H9 (cell line): ENCODE data around the gene VARS1. TPM values are rescaled to one million over a fixed set of nuclear protein-coding genes. Genes with fewer than 3 reads are reported as not detected.
A peak's percentile ranks its signal among the peaks of the same experiment; 100 is the strongest.

Experiments
- DNase-seq: peaks from one replicate; pipeline ENCODE4 v3.0.0-alpha.2; 2017
- H2AFZ ChIP-seq: one replicate; pipeline ENCODE4 v1.6.1; 2013; ENCODE audit warnings: mild to moderate bottlenecking, low read length, control low read depth, moderate library complexity
- H2AK5ac ChIP-seq: 2 replicates; pipeline ENCODE4 v1.6.1; 2013; ENCODE audit warnings: low read length, control low read depth, mixed read lengths; ENCODE audit not compliant: insufficient read length
- H2BK120ac ChIP-seq: one replicate; pipeline ENCODE4 v1.6.1; 2013; ENCODE audit warnings: low read depth, mild to moderate bottlenecking, low read length, control low read depth, inconsistent platforms; ENCODE audit not compliant: poor library complexity, severe bottlenecking
- H2BK12ac ChIP-seq: 2 replicates; pipeline ENCODE4 v1.6.1; 2013; ENCODE audit warnings: low read length, control low read depth, mixed read lengths, low read depth; ENCODE audit not compliant: insufficient read length
- H2BK15ac ChIP-seq: 2 replicates; pipeline ENCODE4 v1.6.1; 2013; ENCODE audit warnings: low read depth, low read length, control low read depth
- H2BK20ac ChIP-seq: one replicate; pipeline ENCODE4 v1.6.1; 2013; ENCODE audit warnings: low read depth, mild to moderate bottlenecking, low read length, control low read depth, inconsistent platforms; ENCODE audit not compliant: poor library complexity, severe bottlenecking
- H2BK5ac ChIP-seq: 2 replicates; pipeline ENCODE4 v1.6.1; 2013; ENCODE audit warnings: low read length, control low read depth, mixed read lengths; ENCODE audit not compliant: insufficient read length
- H3K14ac ChIP-seq: 2 replicates; pipeline ENCODE4 v1.6.1; 2013; ENCODE audit warnings: low read length, control low read depth; ENCODE audit not compliant: insufficient read depth
- H3K18ac ChIP-seq: 2 replicates; pipeline ENCODE4 v1.6.1; 2013; ENCODE audit warnings: low read depth, mild to moderate bottlenecking, mixed read lengths, low read length, control low read depth; ENCODE audit not compliant: insufficient read length
- H3K23ac ChIP-seq: 2 replicates; pipeline ENCODE4 v1.6.1; 2013; ENCODE audit warnings: low read length, control low read depth, mixed read lengths, low read depth; ENCODE audit not compliant: insufficient read length
- H3K23me2 ChIP-seq: 2 replicates; pipeline ENCODE4 v1.6.1; 2013; ENCODE audit warnings: low read depth, mild to moderate bottlenecking, mixed read lengths, low read length, control low read depth; ENCODE audit not compliant: insufficient read length, poor library complexity, severe bottlenecking
- H3K27ac ChIP-seq: 2 replicates; pipeline ENCODE4 v1.5.1; 2013; ENCODE audit warnings: low read length, control low read depth, mixed read lengths, low read depth; ENCODE audit not compliant: insufficient read length
- H3K27me3 ChIP-seq: 2 replicates; pipeline ENCODE4 v1.6.1; 2013; ENCODE audit warnings: low read length, control low read depth, inconsistent platforms; ENCODE audit not compliant: insufficient read depth
- H3K4ac ChIP-seq: 2 replicates; pipeline ENCODE4 v1.6.1; 2013; ENCODE audit warnings: low read depth, mild to moderate bottlenecking, control low read depth, inconsistent platforms, low read length, moderate library complexity
- H3K4me1 ChIP-seq: 2 replicates; pipeline ENCODE4 v1.6.1; 2013; ENCODE audit warnings: low read length, control low read depth, inconsistent platforms; ENCODE audit not compliant: insufficient read depth
- H3K4me2 ChIP-seq: 2 replicates; pipeline ENCODE4 v1.6.1; 2013; ENCODE audit warnings: low read length, control low read depth, mixed read lengths; ENCODE audit not compliant: insufficient read length, insufficient read depth
- H3K56ac ChIP-seq: 2 replicates; pipeline ENCODE4 v1.6.1; 2013; ENCODE audit warnings: low read depth, mild to moderate bottlenecking, mixed read lengths, low read length, control low read depth; ENCODE audit not compliant: insufficient read length
- H3K79me1 ChIP-seq: 2 replicates; pipeline ENCODE4 v1.6.1; 2013; ENCODE audit warnings: low read depth, mild to moderate bottlenecking, moderate library complexity, low read length, control low read depth, inconsistent platforms; ENCODE audit not compliant: insufficient read depth, poor library complexity, severe bottlenecking
- H3K79me2 ChIP-seq: 2 replicates; pipeline ENCODE4 v1.6.1; 2013; ENCODE audit warnings: low read length, control low read depth, inconsistent platforms; ENCODE audit not compliant: insufficient read depth
- H3K9ac ChIP-seq: 2 replicates; pipeline ENCODE4 v1.6.1; 2013; ENCODE audit warnings: low read length, control low read depth, mixed read lengths; ENCODE audit not compliant: insufficient read length; ENCODE audit errors: extremely low read depth
- H3K9me3 ChIP-seq: one replicate; pipeline ENCODE4 v1.6.1; 2013; ENCODE audit warnings: low read depth, low read length, inconsistent platforms; ENCODE audit not compliant: control insufficient read depth
- H3T11ph ChIP-seq: one replicate; pipeline ENCODE4 v1.6.1; 2013; ENCODE audit warnings: mild to moderate bottlenecking, low read length, control low read depth, inconsistent platforms
- H4K20me1 ChIP-seq: one replicate; pipeline ENCODE4 v1.6.1; 2013; ENCODE audit not compliant: control insufficient read depth, insufficient read length, insufficient read depth
- H4K5ac ChIP-seq: 2 replicates; pipeline ENCODE4 v1.6.1; 2013; ENCODE audit warnings: low read depth, mild to moderate bottlenecking, mixed read lengths, low read length, control low read depth; ENCODE audit not compliant: insufficient read length
- H4K8ac ChIP-seq: replicated peaks from 2 replicates; pipeline ENCODE4 v1.6.1; 2013; ENCODE audit warnings: low read length, control low read depth, mixed read lengths, low read depth; ENCODE audit not compliant: insufficient read length
- H4K91ac ChIP-seq: 2 replicates; pipeline ENCODE4 v1.6.1; 2013; ENCODE audit warnings: low read depth, mild to moderate bottlenecking, moderate library complexity, mixed read lengths, low read length, control low read depth; ENCODE audit not compliant: insufficient read length
- H3K27ac Mint-ChIP-seq, 3 experiments: 2 replicates in 2 of 3; 3 replicates in 1 of 3; pipeline ENCODE4 v1.8.0; 2020 to 2021; ENCODE audit warnings: mixed read lengths in 3 of 3, mild to moderate bottlenecking in 1 of 3, moderate library complexity in 1 of 3
- H3K27me3 Mint-ChIP-seq: 2 replicates; pipeline ENCODE4 v1.8.0; 2021; ENCODE audit warnings: low read depth, mild to moderate bottlenecking, moderate library complexity, mixed read lengths
- H3K36me3 Mint-ChIP-seq, 3 experiments: 2 replicates in 2 of 3; 3 replicates in 1 of 3; pipeline ENCODE4 v1.8.0; 2020 to 2021; ENCODE audit warnings: low read depth in 3 of 3, mixed read lengths in 3 of 3; ENCODE audit not compliant: insufficient read depth in 1 of 3
- H3K4me1 Mint-ChIP-seq, 2 experiments: 2 replicates each; pipeline ENCODE4 v1.8.0; 2020; ENCODE audit warnings: mixed read lengths in 2 of 2
- H3K4me3 Mint-ChIP-seq, 2 experiments: 2 replicates in 1 of 2; 3 replicates in 1 of 2; pipeline ENCODE4 v1.8.0; 2020 to 2021; ENCODE audit warnings: mild to moderate bottlenecking in 2 of 2, mixed read lengths in 2 of 2, moderate library complexity in 1 of 2
- H3K9me3 Mint-ChIP-seq, 2 experiments: 2 replicates in 1 of 2; 3 replicates in 1 of 2; pipeline ENCODE4 v1.8.0; 2020; ENCODE audit warnings: mild to moderate bottlenecking in 2 of 2, mixed read lengths in 2 of 2, moderate library complexity in 1 of 2
- CTCF ChIP-seq: fragments of 200-600 bp; sonication (generic); conservative IDR thresholded peaks from 3 replicates; pipeline ENCODE4 v1.8.0; 2021; ENCODE audit warnings: antibody characterized with exemption, mild to moderate bottlenecking
- WGBS: extraction: QIAGEN DNeasy Blood & Tissue Kit; methylation state at CpG from one replicate; pipeline ENCODE4 v1.1.7; 2013; ENCODE audit warnings: missing lambda C conversion rate, low lambda C conversion rate, mixed read lengths; ENCODE audit not compliant: insufficient read length; ENCODE audit errors: extremely low coverage; 5-methylcytosine and 5-hydroxymethylcytosine counted together
- total RNA-seq: library from RNA; stranded (reverse); gene quantifications from 2 replicates; pipeline ENCODE4 v1.2.1, GENCODE V29; 2021

Gene VARS1
- total RNA-seq, 1 experiment from 2014 or later, result 154 TPM

GRCh38 chr6:31769684-31770371 is 25.7 kb downstream of the VARS1 start:
- no peak overlapping the region for H3K27ac ChIP-seq
- no peak overlapping the region for H3K4ac ChIP-seq
- no peak overlapping the region for H2AK5ac ChIP-seq
- no peaks in the 10 kb centered on the region for H3K4me1 ChIP-seq
- H3K23me2 ChIP-seq, result no peaks in the 10 kb centered on the region
- no peaks in the 10 kb centered on the region for H3K79me1 ChIP-seq
- no peak overlapping the region for H4K91ac ChIP-seq
- H2BK120ac ChIP-seq, result no peak overlapping the region
- DNase-seq, result peak; percentile 85
- H2BK12ac ChIP-seq, result no peak overlapping the region
- Mint-ChIP-seq H3K27me3 (no peaks in the 10 kb centered on the region; the same call in 1 of the 2 replicates), H3K27ac (peak overlapping the region in 1 of 3 experiments; percentile 25; a peak in 1 of 7 replicates), H3K36me3 (no peaks in the 10 kb centered on the region; a peak in 1 of 7 replicates), H3K4me1 (peaks cover 10 to 12% of the 10 kb centered on the region in 2 experiments), H3K9me3 (no peaks in the 10 kb centered on the region; a peak in 1 of 5 replicates), H3K4me3 (no peak overlapping the region; a peak in 1 of 5 replicates)
- H2AFZ ChIP-seq, result no peak overlapping the region
- H4K20me1 ChIP-seq, result no peaks in the 10 kb centered on the region
- H3K27me3 ChIP-seq, result no peaks in the 10 kb centered on the region
- TF ChIP-seq CTCF, result peak; percentile 97
- no peak overlapping the region for H2BK15ac ChIP-seq
- no peak overlapping the region for H3K4me2 ChIP-seq
- H4K8ac ChIP-seq, result no peak overlapping the region
- H3K14ac ChIP-seq, result no peak overlapping the region
- no peak overlapping the region for H3T11ph ChIP-seq
- no peak overlapping the region for H2BK5ac ChIP-seq
- H3K18ac ChIP-seq, result no peak overlapping the region
- no peaks in the 10 kb centered on the region for H3K9me3 ChIP-seq
- no peaks in the 10 kb centered on the region for H3K79me2 ChIP-seq
- H3K9ac ChIP-seq, result no peak overlapping the region
- no peak overlapping the region for H3K23ac ChIP-seq
- H4K5ac ChIP-seq, result no peak overlapping the region
- no CpG with 5 or more reads among the region's 12 CpGs for WGBS
- H2BK20ac ChIP-seq, result no peak overlapping the region
- no peak overlapping the region for H3K56ac ChIP-seq
